Stimulated activated memory B cell treated with anti-CD40 and anti-IgM and Interleukin-4, amounts not matched to agents 10 μg/mL and 1 μg/mL and 100 μg/mL, for 72 hours (primary cell): ENCODE results near the gene CDH13.

Experiments used
- ATAC-seq: fragments of 150-1000 bp; cut with Tn5 transposase; 2 replicates; pipeline ENCODE4 v1.10.0; 2021
- H3K27ac Mint-ChIP-seq: one replicate; pipeline ENCODE4 v1.8.0; 2022; ENCODE audit warnings: mild to moderate bottlenecking, mixed read lengths
- H3K27me3 Mint-ChIP-seq: one replicate; pipeline ENCODE4 v1.8.0; 2022; ENCODE audit warnings: mixed read lengths
- H3K36me3 Mint-ChIP-seq: one replicate; pipeline ENCODE4 v1.8.0; 2022; ENCODE audit warnings: mixed read lengths
- H3K4me1 Mint-ChIP-seq: one replicate; pipeline ENCODE4 v1.8.0; 2022; ENCODE audit warnings: mixed read lengths
- H3K4me3 Mint-ChIP-seq: one replicate; pipeline ENCODE4 v1.8.0; 2022; ENCODE audit warnings: mild to moderate bottlenecking, moderate library complexity, mixed read lengths
- H3K9me3 Mint-ChIP-seq: one replicate; pipeline ENCODE4 v1.8.0; 2022; ENCODE audit warnings: mixed read lengths

Gene CDH13

GRCh38 chr16:82979406-82980111 lies 352.8 kb downstream of the CDH13 start:
- Mint-ChIP-seq H3K9me3 (peaks cover 9% of the 10 kb centered on the region), H3K36me3 (no peaks in the 10 kb centered on the region), H3K4me3 (no peak overlapping the region), H3K4me1 (no peaks in the 10 kb centered on the region), H3K27ac (no peak overlapping the region), H3K27me3 (peaks cover 30% of the 10 kb centered on the region)
- no peak for ATAC-seq

- H3K9me3 Mint-ChIP-seq: peaks cover 9% of the 10 kb centered on the region
- no peak for ATAC-seq
- no peak overlapping the region for H3K27ac Mint-ChIP-seq
- H3K4me1 Mint-ChIP-seq: no peaks in the 10 kb centered on the region
- H3K4me3 Mint-ChIP-seq: no peak overlapping the region
- H3K27me3 Mint-ChIP-seq: peaks cover 34% of the 10 kb centered on the region
- H3K36me3 Mint-ChIP-seq: no peaks in the 10 kb centered on the region
Measured at GRCh38 chr16:82980810-82981209, 354.0 kb downstream of the CDH13 start.

- no peak overlapping the region for H3K27ac Mint-ChIP-seq
- no peaks in the 10 kb centered on the region for H3K4me1 Mint-ChIP-seq
- H3K9me3 Mint-ChIP-seq: no peaks in the 10 kb centered on the region
- ATAC-seq: no peak
- peaks cover 27% of the 10 kb centered on the region for H3K27me3 Mint-ChIP-seq
- H3K36me3 Mint-ChIP-seq: no peaks in the 10 kb centered on the region
- H3K4me3 Mint-ChIP-seq: no peak overlapping the region
Measured at GRCh38 chr16:82987767-82988166, 361.0 kb downstream of the CDH13 start.

- Mint-ChIP-seq H3K27me3 (peaks cover 17% of the 10 kb centered on the region), H3K9me3 (no peaks in the 10 kb centered on the region), H3K4me3 (no peak overlapping the region), H3K27ac (no peak overlapping the region), H3K4me1 (no peaks in the 10 kb centered on the region), H3K36me3 (no peaks in the 10 kb centered on the region)
- no peak for ATAC-seq
Measured at GRCh38 chr16:82990155-82990554, 363.4 kb downstream of the CDH13 start.

GRCh38 chr16:82991410-82991809 lies 364.6 kb downstream of the CDH13 start:
- Mint-ChIP-seq H3K27ac (no peak overlapping the region), H3K36me3 (no peaks in the 10 kb centered on the region), H3K27me3 (peaks cover 9% of the 10 kb centered on the region), H3K9me3 (no peaks in the 10 kb centered on the region), H3K4me3 (no peak overlapping the region), H3K4me1 (no peaks in the 10 kb centered on the region)
- ATAC-seq: no peak

GRCh38 chr16:82991966-82992675 lies 365.4 kb downstream of the CDH13 start:
- H3K4me1 Mint-ChIP-seq: no peaks in the 10 kb centered on the region
- ATAC-seq: no peak
- H3K27ac Mint-ChIP-seq: no peak overlapping the region
- no peak overlapping the region for H3K4me3 Mint-ChIP-seq
- H3K9me3 Mint-ChIP-seq: no peaks in the 10 kb centered on the region
- no peaks in the 10 kb centered on the region for H3K36me3 Mint-ChIP-seq
- H3K27me3 Mint-ChIP-seq: peaks cover 9% of the 10 kb centered on the region

- no peaks in the 10 kb centered on the region for H3K36me3 Mint-ChIP-seq
- no peak for ATAC-seq
- no peaks in the 10 kb centered on the region for H3K9me3 Mint-ChIP-seq
- H3K4me1 Mint-ChIP-seq: no peaks in the 10 kb centered on the region
- H3K27me3 Mint-ChIP-seq: peaks cover 8% of the 10 kb centered on the region
- H3K4me3 Mint-ChIP-seq: no peak overlapping the region
- no peak overlapping the region for H3K27ac Mint-ChIP-seq
Measured at GRCh38 chr16:82992786-82993185, 366.0 kb downstream of the CDH13 start.

GRCh38 chr16:82993415-82993814 lies 366.6 kb downstream of the CDH13 start:
- no peaks in the 10 kb centered on the region for H3K9me3 Mint-ChIP-seq
- no peak overlapping the region for H3K4me3 Mint-ChIP-seq
- ATAC-seq: no peak
- no peaks in the 10 kb centered on the region for H3K36me3 Mint-ChIP-seq
- H3K4me1 Mint-ChIP-seq: no peaks in the 10 kb centered on the region
- peaks cover 1% of the 10 kb centered on the region for H3K27me3 Mint-ChIP-seq
- H3K27ac Mint-ChIP-seq: no peak overlapping the region

- ATAC-seq: no peak
- no peaks in the 10 kb centered on the region for H3K4me1 Mint-ChIP-seq
Measured at GRCh38 chr16:82993926-82994325, 367.2 kb downstream of the CDH13 start.

GRCh38 chr16:82995286-82995923 lies 368.6 kb downstream of the CDH13 start:
- no peak for ATAC-seq
- no peaks in the 10 kb centered on the region for H3K9me3 Mint-ChIP-seq
- H3K36me3 Mint-ChIP-seq: no peaks in the 10 kb centered on the region
- no peaks in the 10 kb centered on the region for H3K4me1 Mint-ChIP-seq
- H3K4me3 Mint-ChIP-seq: no peak overlapping the region
- H3K27ac Mint-ChIP-seq: no peak overlapping the region
- no peaks in the 10 kb centered on the region for H3K27me3 Mint-ChIP-seq

More at GRCh38 chr16:82993926-82994325, 367.2 kb downstream of the CDH13 start:
- Mint-ChIP-seq H3K36me3 (no peaks in the 10 kb centered on the region), H3K27me3 (no peaks in the 10 kb centered on the region), H3K4me3 (no peak overlapping the region), H3K9me3 (no peaks in the 10 kb centered on the region), H3K27ac (no peak overlapping the region)

GRCh38 chr16:82995924-82996441 lies 369.2 kb downstream of the CDH13 start:
- H3K9me3 Mint-ChIP-seq: no peaks in the 10 kb centered on the region
- H3K4me1 Mint-ChIP-seq: no peaks in the 10 kb centered on the region
- no peak overlapping the region for H3K27ac Mint-ChIP-seq
- no peak overlapping the region for H3K4me3 Mint-ChIP-seq
- H3K36me3 Mint-ChIP-seq: no peaks in the 10 kb centered on the region
- ATAC-seq: peak; percentile 74
- peaks cover 6% of the 10 kb centered on the region for H3K27me3 Mint-ChIP-seq

- no peak for ATAC-seq
- Mint-ChIP-seq H3K36me3 (no peaks in the 10 kb centered on the region), H3K4me1 (no peaks in the 10 kb centered on the region), H3K27me3 (peaks cover 9% of the 10 kb centered on the region), H3K27ac (no peak overlapping the region), H3K4me3 (no peak overlapping the region), H3K9me3 (no peaks in the 10 kb centered on the region)
Measured at GRCh38 chr16:82996814-82997213, 370.0 kb downstream of the CDH13 start.

GRCh38 chr16:82999711-83000110 lies 372.9 kb downstream of the CDH13 start:
- Mint-ChIP-seq H3K9me3 (no peaks in the 10 kb centered on the region), H3K4me3 (no peak overlapping the region), H3K27ac (no peak overlapping the region), H3K36me3 (no peaks in the 10 kb centered on the region), H3K27me3 (peaks cover 9% of the 10 kb centered on the region), H3K4me1 (no peaks in the 10 kb centered on the region)
- ATAC-seq: no peak

GRCh38 chr16:83002351-83003334 lies 375.9 kb downstream of the CDH13 start:
- H3K27ac Mint-ChIP-seq: no peak overlapping the region
- peaks cover 9% of the 10 kb centered on the region for H3K27me3 Mint-ChIP-seq
- H3K36me3 Mint-ChIP-seq: no peaks in the 10 kb centered on the region
- H3K9me3 Mint-ChIP-seq: no peaks in the 10 kb centered on the region
- no peak overlapping the region for H3K4me3 Mint-ChIP-seq
- no peaks in the 10 kb centered on the region for H3K4me1 Mint-ChIP-seq
- no peak for ATAC-seq
